Subcutaneous abdominal adipose tissue (tissue), 5 donors: ENCODE results near the gene ENPP1.

Source experiments
- H3K27ac ChIP-seq: one replicate; pipeline ENCODE4 v1.7.0; 2013; ENCODE audit warnings: low read depth, mild to moderate bottlenecking, inconsistent platforms, low read length, moderate library complexity
- H3K27me3 ChIP-seq, 5 donors: one replicate each; pipeline ENCODE4 v1.7.0; 2013; ENCODE audit warnings: low read length in 5 of 5, inconsistent platforms in 1 of 5; ENCODE audit not compliant: control insufficient read depth in 5 of 5, insufficient read depth in 4 of 5
- H3K36me3 ChIP-seq, 5 donors: one replicate each; pipeline ENCODE4 v1.7.0; 2013; ENCODE audit warnings: low read length in 5 of 5; ENCODE audit not compliant: control insufficient read depth in 5 of 5, insufficient read depth in 5 of 5
- H3K4me1 ChIP-seq, 5 donors: one replicate each; pipeline ENCODE4 v1.7.0; 2013; ENCODE audit warnings: low read length in 5 of 5, mild to moderate bottlenecking in 3 of 5, moderate library complexity in 1 of 5; ENCODE audit not compliant: control insufficient read depth in 5 of 5, insufficient read depth in 5 of 5
- H3K4me3 ChIP-seq, 5 donors: one replicate each; pipeline ENCODE4 v1.7.0; 2013; ENCODE audit warnings: low read length in 5 of 5, low read depth in 1 of 5
- H3K9ac ChIP-seq, 5 donors: one replicate each; pipeline ENCODE4 v1.7.0; 2013; ENCODE audit warnings: low read length in 5 of 5, mild to moderate bottlenecking in 4 of 5, moderate library complexity in 3 of 5
- H3K9me3 ChIP-seq, 5 donors: one replicate each; pipeline ENCODE4 v1.7.0; 2013; ENCODE audit warnings: low read length in 5 of 5; ENCODE audit not compliant: control insufficient read depth in 5 of 5
- donor health status: healthy.
- donor health status: healthy.
- donor health status: healthy.
- donor health status: healthy.
- donor health status: healthy.

The ENPP1 gene

DNA sequence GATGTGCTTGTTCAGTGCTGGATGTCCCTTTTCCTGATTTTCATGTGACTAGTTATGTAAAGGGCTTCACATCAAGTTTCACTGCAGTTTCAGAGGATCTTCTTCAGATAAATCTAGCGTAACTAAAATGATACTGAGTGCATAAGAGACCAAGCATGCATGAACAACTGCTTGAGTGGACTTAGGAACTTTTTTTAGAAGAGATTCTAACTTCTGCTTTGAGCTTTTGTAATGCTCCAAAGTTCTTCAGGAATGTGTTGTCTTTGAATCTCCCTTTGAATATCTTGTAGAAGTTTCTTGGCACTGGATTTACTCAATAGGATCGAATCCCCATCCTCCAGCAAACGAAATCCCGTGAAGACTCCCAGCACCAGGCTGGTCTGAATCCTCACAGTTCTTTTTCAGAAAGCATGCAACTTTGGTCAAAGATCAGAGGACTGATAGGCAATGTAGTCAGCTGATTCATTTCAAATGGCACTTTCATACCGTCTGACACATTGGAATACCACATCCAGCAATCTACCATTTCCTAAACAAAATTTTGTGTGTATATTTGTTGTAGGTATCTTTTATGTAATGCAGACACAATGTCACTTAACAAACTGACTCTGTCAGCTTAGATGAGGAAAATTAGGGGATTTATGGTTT, 33.2 kb downstream of the ENPP1 start:
- H3K9ac ChIP-seq: no peak overlapping the region
- H3K4me3 ChIP-seq: no peak overlapping the region
- H3K27ac ChIP-seq: no peak overlapping the region
- H3K36me3 ChIP-seq: no peaks in the 10 kb centered on the region
- H3K9me3 ChIP-seq: no peaks in the 10 kb centered on the region
- peaks cover 0 to 11% (median 4%) of the 10 kb centered on the region in 5 donors for H3K4me1 ChIP-seq
- H3K27me3 ChIP-seq: no peaks in the 10 kb centered on the region

DNA sequence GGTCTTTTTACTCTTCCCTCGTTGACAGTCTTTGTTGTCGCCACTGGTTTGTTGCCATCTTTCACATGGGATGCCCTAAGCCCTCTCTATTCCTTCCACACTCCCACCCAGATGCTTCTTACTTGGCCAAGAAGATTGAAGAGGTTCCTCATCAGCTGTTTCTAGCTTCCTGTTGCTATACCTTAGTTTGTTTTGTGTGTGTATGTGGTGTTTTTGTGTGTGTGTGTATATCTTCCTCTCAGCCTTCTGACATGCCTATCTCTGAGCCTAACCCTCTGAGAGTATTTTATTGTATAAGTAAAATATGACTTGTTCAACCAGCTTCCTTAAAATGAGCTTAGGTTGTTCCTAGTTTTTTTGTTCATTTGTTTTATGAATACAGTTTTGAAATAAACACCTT, 35.9 kb downstream of the ENPP1 start:
- no peaks in the 10 kb centered on the region for H3K9me3 ChIP-seq
- no peak overlapping the region for H3K27ac ChIP-seq
- H3K9ac ChIP-seq: no peak overlapping the region
- H3K36me3 ChIP-seq: no peaks in the 10 kb centered on the region
- no peak overlapping the region for H3K4me3 ChIP-seq
- peaks cover 0 to 11% (median 5%) of the 10 kb centered on the region in 5 donors for H3K4me1 ChIP-seq
- no peaks in the 10 kb centered on the region for H3K27me3 ChIP-seq

DNA sequence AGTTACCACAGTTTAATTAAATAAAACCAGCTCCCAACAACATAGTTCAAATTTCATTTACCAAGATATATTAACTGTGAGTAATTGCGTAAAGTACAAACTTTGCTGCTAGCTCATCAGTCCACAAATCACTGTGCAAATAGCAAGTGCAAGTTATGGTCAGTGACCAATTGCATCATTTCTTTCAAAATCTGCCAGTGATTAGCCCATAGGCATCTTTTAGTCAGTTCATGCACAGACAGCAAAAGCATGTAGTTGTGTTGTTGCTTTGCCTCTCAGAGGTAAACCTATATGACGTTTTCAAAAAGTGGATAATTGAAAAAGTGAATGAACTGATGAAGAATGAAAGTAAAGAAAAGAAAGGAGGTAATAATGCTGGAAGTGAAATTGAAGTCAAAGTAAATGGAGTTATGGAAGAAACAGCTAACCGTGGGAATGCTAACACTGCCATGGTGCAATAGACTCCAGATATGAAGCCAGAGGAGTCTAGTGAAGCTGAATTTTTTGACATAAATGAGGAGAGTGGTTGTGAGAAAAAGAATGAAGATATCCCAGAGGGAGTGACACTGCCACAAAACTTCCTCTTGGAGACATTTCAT, 36.5 kb downstream of the ENPP1 start:
- Histone ChIP-seq H3K4me1 (peaks cover 0 to 11% (median 5%) of the 10 kb centered on the region in 5 donors), H3K9ac (peak overlapping the region in 1 of 5 donors; percentile 1), H3K27ac (peak overlapping the region; percentile 45)

DNA sequence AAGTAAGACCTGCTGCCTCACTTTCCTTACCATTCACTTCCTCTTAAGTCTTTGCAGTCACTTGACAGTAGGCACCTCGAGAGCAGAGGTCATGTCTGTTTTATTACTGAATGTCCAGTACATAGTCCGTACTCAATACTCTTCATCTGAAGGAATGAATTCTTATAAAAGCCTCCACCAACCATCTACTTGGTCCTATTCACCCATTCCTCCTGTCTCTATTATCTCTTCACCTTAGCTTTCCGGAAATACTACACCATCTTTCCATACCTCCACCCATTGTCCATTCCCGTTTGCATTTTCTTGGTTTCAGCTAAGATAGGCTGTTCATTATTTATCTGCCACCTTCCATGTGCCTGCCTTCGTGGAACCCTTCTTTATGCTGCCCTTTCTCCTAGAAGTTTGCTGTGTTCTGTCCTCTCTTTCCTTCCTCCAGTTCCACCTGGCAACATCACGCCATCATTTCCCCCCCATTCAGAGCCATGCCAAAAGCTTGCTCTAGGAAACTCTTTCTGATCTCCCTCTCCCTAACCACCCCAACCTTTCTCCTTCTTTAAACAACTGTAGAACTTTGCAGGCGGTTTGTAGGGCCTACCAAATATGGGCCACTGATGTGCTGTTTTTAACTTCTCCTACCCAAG, 38.3 kb downstream of the ENPP1 start:
- Histone ChIP-seq H3K9ac (no peak overlapping the region), H3K4me1 (peaks cover 0 to 11% (median 5%) of the 10 kb centered on the region in 5 donors), H3K27ac (no peak overlapping the region), H3K9me3 (no peaks in the 10 kb centered on the region), H3K4me3 (no peak overlapping the region), H3K36me3 (peaks cover 0 to 5% (median 0%) of the 10 kb centered on the region in 5 donors), H3K27me3 (no peaks in the 10 kb centered on the region)

More for the DNA sequence above, 36.5 kb downstream of the ENPP1 start:
- H3K9me3 ChIP-seq: no peaks in the 10 kb centered on the region
- no peaks in the 10 kb centered on the region for H3K27me3 ChIP-seq
- H3K4me3 ChIP-seq: no peak overlapping the region
- no peaks in the 10 kb centered on the region for H3K36me3 ChIP-seq

DNA sequence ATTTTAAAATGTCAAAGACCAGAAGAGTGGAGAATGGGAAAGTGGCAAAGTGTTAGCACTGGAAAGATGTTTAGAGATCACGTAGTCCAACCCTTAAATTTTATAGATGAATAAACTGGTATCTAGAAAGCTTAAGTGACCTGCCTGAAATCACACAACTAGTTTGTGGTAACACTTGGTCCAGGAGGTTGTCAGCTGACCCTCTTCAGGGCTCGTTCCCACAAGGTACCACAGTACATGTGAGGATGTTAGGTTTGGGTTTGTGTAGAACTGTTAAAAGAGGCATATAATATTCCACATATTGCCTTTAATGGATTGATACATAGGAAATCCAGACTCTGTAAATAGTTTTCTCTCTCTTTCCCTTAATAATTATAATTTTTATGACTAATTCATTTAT, 39.1 kb downstream of the ENPP1 start:
- Histone ChIP-seq H3K27me3 (no peaks in the 10 kb centered on the region), H3K4me3 (no peak overlapping the region), H3K4me1 (peaks cover 0 to 11% (median 5%) of the 10 kb centered on the region in 5 donors), H3K9me3 (no peaks in the 10 kb centered on the region), H3K9ac (no peak overlapping the region), H3K27ac (no peak overlapping the region), H3K36me3 (peaks cover 0 to 8% (median 5%) of the 10 kb centered on the region in 5 donors)

DNA sequence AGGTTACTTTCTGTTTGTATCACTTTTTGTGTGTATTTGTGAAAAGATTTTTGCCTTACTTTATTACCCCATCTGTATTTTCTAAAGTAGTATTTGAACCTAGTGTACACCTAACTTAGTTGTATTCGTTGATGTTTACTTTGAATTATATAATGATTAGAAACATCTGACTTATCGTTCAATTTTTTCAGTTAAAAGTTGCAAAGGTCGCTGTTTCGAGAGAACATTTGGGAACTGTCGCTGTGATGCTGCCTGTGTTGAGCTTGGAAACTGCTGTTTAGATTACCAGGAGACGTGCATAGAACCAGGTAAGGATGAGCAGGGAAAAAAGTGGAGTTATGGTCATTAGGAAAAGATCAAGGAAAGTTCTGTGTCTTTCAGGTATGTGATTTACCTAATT, 42.0 kb downstream of the ENPP1 start:
- Histone ChIP-seq H3K9ac (no peak overlapping the region), H3K4me1 (peaks cover 0 to 2% (median under 1%) of the 10 kb centered on the region in 5 donors), H3K36me3 (peaks cover 0 to 8% (median 5%) of the 10 kb centered on the region in 5 donors), H3K27me3 (no peaks in the 10 kb centered on the region), H3K27ac (no peak overlapping the region), H3K4me3 (no peak overlapping the region), H3K9me3 (no peaks in the 10 kb centered on the region)

DNA sequence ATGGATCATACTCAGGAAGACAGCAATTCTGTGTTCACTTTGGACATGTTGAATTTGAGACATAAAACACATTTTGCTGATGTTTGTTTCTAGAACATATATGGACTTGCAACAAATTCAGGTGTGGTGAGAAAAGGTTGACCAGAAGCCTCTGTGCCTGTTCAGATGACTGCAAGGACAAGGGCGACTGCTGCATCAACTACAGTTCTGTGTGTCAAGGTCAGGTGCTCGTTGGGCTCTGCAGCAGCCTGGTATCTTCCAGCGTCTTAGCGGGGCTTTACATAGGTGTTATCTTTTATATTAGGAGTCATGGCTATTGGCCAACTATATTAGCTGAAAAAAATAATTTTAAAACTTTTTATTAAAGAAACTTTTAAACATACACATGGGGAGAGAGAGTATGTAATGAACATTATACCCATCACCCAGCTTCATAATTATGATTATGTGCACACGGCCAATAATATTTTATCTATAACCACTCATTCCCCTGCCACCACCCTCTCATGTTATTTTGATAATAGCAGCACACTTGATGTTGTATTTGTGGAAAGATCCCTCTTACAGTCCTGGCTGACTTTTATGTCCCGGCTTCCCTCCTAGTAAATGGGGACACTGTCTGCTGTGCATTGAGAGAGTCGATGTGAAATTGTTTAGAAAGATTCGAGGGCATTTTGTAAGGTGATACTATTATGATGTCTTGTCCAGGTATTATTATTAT, 43.4 kb downstream of the ENPP1 start:
- H3K9me3 ChIP-seq: no peaks in the 10 kb centered on the region

DNA sequence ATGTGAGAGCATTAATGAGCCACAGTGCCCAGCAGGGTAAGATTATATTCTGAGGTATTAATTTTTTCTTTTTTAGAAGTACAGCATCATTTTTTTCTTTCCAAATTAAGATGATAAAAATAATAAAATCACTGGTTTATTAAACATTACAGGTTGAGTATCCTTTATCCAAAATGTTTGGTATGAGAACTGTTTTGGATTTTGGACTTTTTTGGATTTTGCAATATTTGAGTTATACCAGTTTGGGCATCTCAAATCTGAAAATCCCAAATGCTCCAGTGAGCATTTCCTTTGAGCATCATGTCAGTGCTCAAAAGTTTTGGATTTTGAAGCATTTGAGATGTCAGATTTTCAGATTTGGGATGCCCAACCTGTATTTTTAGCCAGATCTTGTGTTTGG, 44.4 kb downstream of the ENPP1 start:
- Histone ChIP-seq H3K36me3 (peaks cover 0 to 10% (median 5%) of the 10 kb centered on the region in 5 donors), H3K4me3 (no peak overlapping the region), H3K4me1 (peaks cover 0 to 2% (median 0%) of the 10 kb centered on the region in 5 donors), H3K27ac (no peak overlapping the region), H3K9me3 (no peaks in the 10 kb centered on the region), H3K27me3 (no peaks in the 10 kb centered on the region), H3K9ac (no peak overlapping the region)

More for the DNA sequence above, 43.4 kb downstream of the ENPP1 start:
- Histone ChIP-seq H3K4me1 (peaks cover 0 to 2% (median 0%) of the 10 kb centered on the region in 5 donors), H3K36me3 (peaks cover 0 to 10% (median 5%) of the 10 kb centered on the region in 5 donors), H3K4me3 (no peak overlapping the region), H3K27ac (no peak overlapping the region), H3K27me3 (no peaks in the 10 kb centered on the region), H3K9ac (no peak overlapping the region)

DNA sequence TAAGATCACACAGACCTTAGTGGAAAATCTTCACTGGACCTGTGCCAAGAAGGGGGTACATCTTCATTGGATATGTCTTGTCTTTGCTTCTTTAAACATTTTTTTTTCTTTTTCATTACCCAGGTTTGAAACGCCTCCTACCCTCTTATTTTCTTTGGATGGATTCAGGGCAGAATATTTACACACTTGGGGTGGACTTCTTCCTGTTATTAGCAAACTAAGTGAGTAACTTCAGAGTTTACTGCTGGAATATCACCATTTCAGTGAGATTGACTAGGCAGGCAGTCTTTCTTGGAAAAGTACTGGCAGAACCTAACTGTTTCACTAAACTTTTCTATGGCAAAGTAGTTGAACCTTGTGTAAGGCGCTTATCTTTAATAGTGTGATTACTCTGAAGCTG, 47.0 kb downstream of the ENPP1 start:
- H3K27ac ChIP-seq: no peak overlapping the region
- no peak overlapping the region for H3K4me3 ChIP-seq
- peaks cover 0 to 14% (median 5%) of the 10 kb centered on the region in 5 donors for H3K36me3 ChIP-seq
- no peaks in the 10 kb centered on the region for H3K27me3 ChIP-seq
- no peak overlapping the region for H3K9ac ChIP-seq
- no peaks in the 10 kb centered on the region for H3K9me3 ChIP-seq
- no peaks in the 10 kb centered on the region for H3K4me1 ChIP-seq
